ENCODE results near the gene TRIM52.
A peak's percentile ranks its signal among the peaks of the same experiment; 100 is the strongest.

Gene TRIM52

GRCh38 chr5:181265092-181265671 lies 4.2 kb upstream of the TRIM52 start:
- H3K4me3 Mint-ChIP-seq = peak overlapping the region; percentile 77
- H3K27me3 Mint-ChIP-seq (ENCODE audit: low read depth, poor library complexity) = peaks cover 3% of the 10 kb centered on the region
- peaks cover 13% of the 10 kb centered on the region for H3K36me3 Mint-ChIP-seq (ENCODE audit: low read depth)
- no peak for TF ChIP-seq CTCF (IDR thresholded peaks at IDR 0.05)
- H3K4me1 Mint-ChIP-seq = peaks cover 65% of the 10 kb centered on the region
- H3K9me3 Mint-ChIP-seq = no peaks in the 10 kb centered on the region
- H3K27ac Mint-ChIP-seq = peak overlapping the region; percentile 98
- peak; percentile 85 for DNase-seq

- H3K27me3 Mint-ChIP-seq (ENCODE audit: low read depth, poor library complexity) = peaks cover 3% of the 10 kb centered on the region
- H3K9me3 Mint-ChIP-seq = no peaks in the 10 kb centered on the region
Measured at GRCh38 chr5:181263633-181264032, 2.7 kb upstream of the TRIM52 start.

GRCh38 chr5:181261320-181262049 lies 542 bp upstream of the TRIM52 start:
- Mint-ChIP-seq H3K36me3 (ENCODE audit: low read depth) (peaks cover 23% of the 10 kb centered on the region), H3K4me1 (peaks cover 67% of the 10 kb centered on the region), H3K27ac (peak overlapping the region; percentile 96), H3K4me3 (peak overlapping the region; percentile 97), H3K9me3 (no peaks in the 10 kb centered on the region), H3K27me3 (ENCODE audit: low read depth, poor library complexity) (peaks cover 3% of the 10 kb centered on the region)
- no peak for TF ChIP-seq CTCF (IDR thresholded peaks at IDR 0.05)
- DNase-seq = peak; percentile 74

More at GRCh38 chr5:181263633-181264032, 2.7 kb upstream of the TRIM52 start:
- Mint-ChIP-seq H3K4me1 (peaks cover 78% of the 10 kb centered on the region), H3K36me3 (ENCODE audit: low read depth) (peaks cover 13% of the 10 kb centered on the region), H3K27ac (peak overlapping the region; percentile 83), H3K4me3 (peak overlapping the region; percentile 69)
- TF ChIP-seq CTCF (IDR thresholded peaks at IDR 0.05) = no peak
- no peak for DNase-seq

GRCh38 chr5:181259974-181260719 lies 796 bp downstream of the TRIM52 start:
- Mint-ChIP-seq H3K27me3 (ENCODE audit: low read depth, poor library complexity) (peaks cover 3% of the 10 kb centered on the region), H3K4me1 (peaks cover 59% of the 10 kb centered on the region), H3K36me3 (ENCODE audit: low read depth) (peaks cover 32% of the 10 kb centered on the region), H3K4me3 (peak overlapping the region; percentile 97), H3K9me3 (no peaks in the 10 kb centered on the region), H3K27ac (peak overlapping the region; percentile 96)
- no peak for TF ChIP-seq CTCF (IDR thresholded peaks at IDR 0.05)
- no peak for DNase-seq

GRCh38 chr5:181259283-181259682 lies 1.7 kb downstream of the TRIM52 start:
- peak overlapping the region; percentile 97 for H3K4me3 Mint-ChIP-seq
- H3K27me3 Mint-ChIP-seq (ENCODE audit: low read depth, poor library complexity) = no peaks in the 10 kb centered on the region
- no peak overlapping the region for H3K27ac Mint-ChIP-seq
- no peaks in the 10 kb centered on the region for H3K9me3 Mint-ChIP-seq
- H3K36me3 Mint-ChIP-seq (ENCODE audit: low read depth) = peaks cover 35% of the 10 kb centered on the region
- DNase-seq = no peak
- TF ChIP-seq CTCF (IDR thresholded peaks at IDR 0.05) = no peak
- peaks cover 56% of the 10 kb centered on the region for H3K4me1 Mint-ChIP-seq

Data from nephron progenitor cell (in vitro differentiated cells).